Lung (tissue), 12 donors: ENCODE results near the gene ACTL9. TPM values are rescaled to one million over a fixed set of nuclear protein-coding genes. Genes with fewer than 3 reads are reported as not detected.

Experiments used
- ATAC-seq: fragments of 200-7000 bp; cut with Tn5 transposase; one replicate; pipeline ENCODE4 v1.9.1; 2020; ENCODE audit warnings: moderate number of reproducible peaks; ENCODE audit not compliant: insufficient read depth, low FRiP score
- DNase-seq, 3 donors: peaks; one replicate each; pipeline ENCODE4 v3.0.0-alpha.2; 2013 to 2017
- H3K27ac ChIP-seq, 2 donors: one replicate each; pipeline ENCODE4 v1.5.1; 2013; ENCODE audit warnings: mild to moderate bottlenecking in 2 of 2, moderate library complexity in 2 of 2, control low read depth in 1 of 2, inconsistent platforms in 1 of 2, low read depth in 1 of 2, low read length in 1 of 2
- H3K27me3 ChIP-seq, 3 donors: one replicate each; pipeline ENCODE4 v1.5.1; 2013; ENCODE audit warnings: low read length in 2 of 3; ENCODE audit not compliant: control insufficient read depth in 3 of 3, insufficient read depth in 3 of 3
- H3K36me3 ChIP-seq, 4 donors: one replicate each; pipeline ENCODE4 v1.5.1; 2013; ENCODE audit warnings: low read length in 4 of 4, mild to moderate bottlenecking in 1 of 4, moderate library complexity in 1 of 4; ENCODE audit not compliant: control insufficient read depth in 4 of 4, insufficient read depth in 4 of 4
- H3K4me1 ChIP-seq, 5 donors: one replicate each; pipeline ENCODE4 v1.5.1; 2013; ENCODE audit warnings: low read length in 5 of 5, mild to moderate bottlenecking in 2 of 5, moderate library complexity in 1 of 5; ENCODE audit not compliant: control insufficient read depth in 5 of 5, insufficient read depth in 5 of 5
- H3K4me3 ChIP-seq: one replicate; pipeline ENCODE4 v1.5.1; 2013; ENCODE audit warnings: mild to moderate bottlenecking, control low read depth, moderate library complexity
- H3K9ac ChIP-seq, 2 donors: one replicate each; pipeline ENCODE4 v1.5.1; 2013; ENCODE audit warnings: low read length in 2 of 2, control low read depth in 1 of 2; ENCODE audit not compliant: insufficient read depth in 1 of 2
- H3K9me3 ChIP-seq, 4 donors: one replicate each; pipeline ENCODE4 v1.5.1; 2013; ENCODE audit warnings: low read length in 3 of 4, mild to moderate bottlenecking in 1 of 4, moderate library complexity in 1 of 4; ENCODE audit not compliant: control insufficient read depth in 4 of 4, insufficient read depth in 3 of 4
- WGBS, 2 donors: extraction: QIAGEN DNeasy Blood & Tissue Kit; methylation state at CpG; one replicate each; pipeline ENCODE4 v1.1.7; 2013; 5-methylcytosine and 5-hydroxymethylcytosine counted together
- polyA plus RNA-seq, 2 donors: library from polyadenylated mRNA; stranded (reverse); fragments of 200-250 nt; gene quantifications; one replicate each; pipeline ENCODE4 v1.2.1, GENCODE V29; 2013
- total RNA-seq, 2 donors: library from RNA; depleted of rRNA in 1 of 2; stranded (reverse); fragments of >200 nt in 1 of 2; gene quantifications; one replicate each; pipeline ENCODE4 v1.2.1, GENCODE V29; 2014 to 2021
- TF ChIP-seq, protein P1 (sequence below): IDR thresholded peaks from 2 replicates; pipeline ENCODE4 v1.5.1; 2012; ENCODE audit warnings: mild to moderate bottlenecking; ENCODE audit errors: control extremely low read depth, extremely low read depth
- donor health status: control.
- donor health status: control.
- donor health status: Bipolar disorder and iron deficiency.
- donor health status: healthy.
- donor health status: DM: yes; HTN: yes; CAD: no.

ACTL9 gene
- total and polyA plus RNA-seq, 4 donors, result not detected

DNA sequence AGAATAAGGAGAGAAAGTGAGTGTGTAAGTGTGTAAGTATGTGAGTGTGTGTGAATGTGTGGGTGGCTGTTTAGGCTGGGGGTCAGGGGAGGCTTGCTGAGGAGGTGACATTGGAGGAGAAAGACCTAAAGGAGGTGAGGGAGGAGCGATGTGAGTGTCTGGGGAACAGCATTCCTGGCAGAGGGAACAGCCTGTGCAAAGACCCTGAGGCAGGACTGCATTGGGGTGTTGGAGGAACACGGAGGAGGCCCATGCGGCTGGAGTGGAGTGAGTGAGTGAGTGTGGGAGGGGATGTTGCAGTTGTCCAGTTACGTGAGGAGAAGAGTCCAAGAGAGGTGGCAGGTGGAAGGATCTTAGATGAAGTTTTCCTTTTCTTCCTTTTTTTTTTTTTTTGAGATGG is 36.3 kb downstream of the ACTL9 start:
- no peak overlapping the region for H3K9ac ChIP-seq
- TF ChIP-seq, protein P1, sequence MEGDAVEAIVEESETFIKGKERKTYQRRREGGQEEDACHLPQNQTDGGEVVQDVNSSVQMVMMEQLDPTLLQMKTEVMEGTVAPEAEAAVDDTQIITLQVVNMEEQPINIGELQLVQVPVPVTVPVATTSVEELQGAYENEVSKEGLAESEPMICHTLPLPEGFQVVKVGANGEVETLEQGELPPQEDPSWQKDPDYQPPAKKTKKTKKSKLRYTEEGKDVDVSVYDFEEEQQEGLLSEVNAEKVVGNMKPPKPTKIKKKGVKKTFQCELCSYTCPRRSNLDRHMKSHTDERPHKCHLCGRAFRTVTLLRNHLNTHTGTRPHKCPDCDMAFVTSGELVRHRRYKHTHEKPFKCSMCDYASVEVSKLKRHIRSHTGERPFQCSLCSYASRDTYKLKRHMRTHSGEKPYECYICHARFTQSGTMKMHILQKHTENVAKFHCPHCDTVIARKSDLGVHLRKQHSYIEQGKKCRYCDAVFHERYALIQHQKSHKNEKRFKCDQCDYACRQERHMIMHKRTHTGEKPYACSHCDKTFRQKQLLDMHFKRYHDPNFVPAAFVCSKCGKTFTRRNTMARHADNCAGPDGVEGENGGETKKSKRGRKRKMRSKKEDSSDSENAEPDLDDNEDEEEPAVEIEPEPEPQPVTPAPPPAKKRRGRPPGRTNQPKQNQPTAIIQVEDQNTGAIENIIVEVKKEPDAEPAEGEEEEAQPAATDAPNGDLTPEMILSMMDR, result no peak
- no peaks in the 10 kb centered on the region for H3K27me3 ChIP-seq
- no peak overlapping the region for H3K27ac ChIP-seq
- no peaks in the 10 kb centered on the region for H3K9me3 ChIP-seq
- H3K4me3 ChIP-seq, result no peak overlapping the region
- ATAC-seq (no peak), DNase-seq (no peak)
- WGBS, 2 donors, result 83 to 94% methylated on average over 4 of the region's 4 CpGs
- H3K36me3 ChIP-seq, result no peaks in the 10 kb centered on the region
- H3K4me1 ChIP-seq, result no peaks in the 10 kb centered on the region

DNA sequence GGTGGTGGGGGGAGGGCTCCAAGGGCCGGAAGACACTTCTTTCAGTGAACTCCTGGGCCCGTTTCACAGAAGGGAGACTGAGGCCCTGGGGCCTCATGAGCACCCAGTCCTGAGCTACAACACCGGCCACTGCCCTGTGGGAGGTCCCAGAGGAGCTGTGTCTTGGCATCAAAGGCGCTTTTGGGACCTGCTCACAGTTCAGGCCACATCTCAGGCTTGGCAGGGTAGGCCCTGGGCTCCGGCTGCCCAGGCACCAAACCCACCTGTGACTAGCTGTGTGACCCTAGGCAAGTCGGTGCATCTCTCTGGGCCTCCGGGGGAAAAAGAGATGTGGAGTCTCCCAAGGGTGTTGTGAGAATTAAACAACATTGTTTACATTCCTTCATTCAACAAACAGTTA is 38.7 kb downstream of the ACTL9 start:
- TF ChIP-seq, protein P1, result no peak
- 80 to 91% methylated on average over 7 of the region's 7 CpGs for WGBS, 2 donors
- Histone ChIP-seq H3K27ac (no peak overlapping the region), H3K9me3 (no peaks in the 10 kb centered on the region), H3K4me3 (no peak overlapping the region), H3K27me3 (peaks cover 0 to 3% (median 0%) of the 10 kb centered on the region in 3 donors), H3K4me1 (no peaks in the 10 kb centered on the region), H3K36me3 (no peaks in the 10 kb centered on the region), H3K9ac (no peak overlapping the region)
- DNase-seq (no peak), ATAC-seq (no peak)

DNA sequence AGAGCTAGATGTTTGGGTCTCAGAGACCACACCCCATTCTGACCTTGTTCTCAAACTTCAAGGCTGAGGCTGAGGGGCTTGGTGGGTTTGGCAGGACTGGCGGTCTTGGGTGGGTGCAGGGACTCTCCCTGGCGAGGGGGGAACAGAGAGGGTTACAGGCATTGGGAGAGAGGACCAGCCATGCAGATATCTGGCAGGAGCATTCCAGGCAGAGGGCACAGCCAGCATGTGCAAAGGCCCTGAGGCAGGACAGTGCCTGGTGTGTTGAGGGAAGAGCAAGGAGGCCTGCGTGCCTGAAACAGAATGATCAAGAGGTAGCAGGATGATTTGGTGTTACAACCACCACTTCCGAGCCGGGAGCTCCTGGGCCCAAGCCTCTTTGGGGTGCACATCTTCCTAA is 40.7 kb downstream of the ACTL9 start:
- Histone ChIP-seq H3K27me3 (peaks cover 0 to 3% (median 0%) of the 10 kb centered on the region in 3 donors), H3K9ac (no peak overlapping the region), H3K4me1 (peaks cover 0 to 3% (median 0%) of the 10 kb centered on the region in 5 donors), H3K4me3 (no peak overlapping the region), H3K27ac (no peak overlapping the region), H3K36me3 (no peaks in the 10 kb centered on the region), H3K9me3 (no peaks in the 10 kb centered on the region)
- WGBS, 2 donors, result 79 to 95% methylated on average over 5 of the region's 5 CpGs
- ATAC-seq (no peak), DNase-seq (no peak)
- TF ChIP-seq, protein P1, result no peak

DNA sequence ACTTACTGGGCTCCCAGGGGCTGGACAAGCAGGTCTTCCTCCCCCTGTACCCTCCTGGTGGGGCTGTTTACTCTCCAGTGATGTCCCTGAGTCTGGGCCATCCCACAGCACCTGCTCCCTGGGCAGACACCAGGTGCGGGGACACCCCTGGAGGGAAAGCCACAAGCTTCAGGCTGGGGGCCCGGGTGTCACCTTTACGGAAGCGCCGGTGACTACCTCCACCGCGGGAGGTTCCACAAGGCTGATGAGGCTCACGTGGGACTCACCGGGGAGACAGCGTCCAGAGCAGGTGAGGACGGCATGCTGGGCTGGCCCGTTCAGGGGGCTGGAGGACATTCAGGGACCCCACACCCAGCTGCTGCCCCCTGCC is 43.3 kb downstream of the ACTL9 start:
- Histone ChIP-seq H3K27ac (no peak overlapping the region), H3K9ac (no peak overlapping the region), H3K4me1 (peaks cover 0 to 3% (median 0%) of the 10 kb centered on the region in 5 donors), H3K4me3 (no peak overlapping the region), H3K9me3 (no peaks in the 10 kb centered on the region), H3K36me3 (no peaks in the 10 kb centered on the region), H3K27me3 (peaks cover 0 to 3% (median 0%) of the 10 kb centered on the region in 3 donors)
- TF ChIP-seq, protein P1, result no peak
- DNase-seq (no peak), ATAC-seq (no peak)
- 69 to 75% methylated on average over 12 of the region's 12 CpGs for WGBS, 2 donors
